HG02840 (cell line): ENCODE measurements around the gene NRXN3.

Source experiments
- ATAC-seq: cut with Tn5 transposase; IDR thresholded peaks from one replicate; pipeline ENCODE4 v1.9.1; 2021; ENCODE audit warnings: mild to moderate bottlenecking, moderate library complexity, moderate number of reproducible peaks; ENCODE audit not compliant: unreplicated experiment, low FRiP score

The NRXN3 gene

DNA sequence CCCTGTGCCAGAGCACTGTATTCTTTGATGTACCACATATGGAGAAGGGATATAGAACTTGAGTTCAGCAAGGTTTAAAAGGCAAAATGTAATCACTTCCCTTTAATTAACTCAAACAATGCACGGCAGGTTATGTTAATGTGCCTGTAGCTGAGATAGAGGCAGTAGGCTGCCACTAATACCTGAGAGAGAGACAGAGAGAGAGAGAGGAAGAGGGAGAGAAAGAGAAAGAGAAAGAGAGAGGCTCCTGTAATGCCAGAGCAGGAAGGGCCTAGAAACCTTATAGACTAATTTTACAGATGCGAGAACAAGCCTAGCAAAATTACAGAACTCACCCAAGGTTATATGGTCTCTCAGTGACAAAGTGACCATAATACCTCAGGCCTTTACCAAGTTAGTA, 679.8 kb downstream of the NRXN3 start:
- no peak for ATAC-seq

DNA sequence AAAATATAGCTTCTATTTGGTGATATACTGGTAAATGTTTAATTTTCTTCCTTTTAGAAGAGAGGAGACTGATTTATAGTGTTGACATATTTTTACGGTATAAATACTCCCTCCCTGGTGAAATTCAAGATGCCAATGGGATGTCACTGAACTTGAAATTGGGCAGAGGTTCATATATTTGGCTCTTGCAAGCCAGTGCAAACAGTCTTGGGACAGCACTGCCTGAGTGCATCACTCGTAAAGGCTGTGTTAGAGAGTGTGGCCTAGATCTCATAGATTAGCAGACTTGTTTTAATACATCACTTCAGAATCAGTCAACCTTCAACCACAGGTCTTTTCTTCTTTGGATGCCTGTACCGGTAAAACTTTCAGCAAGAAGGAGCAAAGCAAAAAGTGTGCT, 681.0 kb downstream of the NRXN3 start:
- ATAC-seq = no peak

GRCh38 chr14:78852040-78852439, 681.9 kb downstream of the NRXN3 start:
- ATAC-seq = no peak

DNA sequence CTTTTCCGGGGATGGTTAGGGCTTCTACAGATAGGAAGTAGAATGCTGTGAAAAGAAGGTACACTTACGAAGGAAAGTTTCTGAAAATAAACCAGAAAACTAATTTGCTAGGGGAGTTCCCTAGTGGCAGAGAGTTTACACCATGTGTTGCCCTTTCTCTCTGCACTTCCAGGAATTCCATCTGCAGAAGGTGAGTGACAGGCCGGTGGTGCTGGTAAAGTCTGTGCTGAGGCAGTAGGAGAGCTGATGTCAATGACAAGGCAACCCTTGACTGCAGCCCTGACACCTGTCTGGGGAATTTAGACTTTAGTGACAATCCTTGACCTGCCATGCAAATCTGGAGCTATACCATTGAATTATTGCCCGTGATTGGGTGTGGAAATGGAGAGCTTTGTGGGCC, 687.8 kb downstream of the NRXN3 start:
- ATAC-seq = no peak

DNA sequence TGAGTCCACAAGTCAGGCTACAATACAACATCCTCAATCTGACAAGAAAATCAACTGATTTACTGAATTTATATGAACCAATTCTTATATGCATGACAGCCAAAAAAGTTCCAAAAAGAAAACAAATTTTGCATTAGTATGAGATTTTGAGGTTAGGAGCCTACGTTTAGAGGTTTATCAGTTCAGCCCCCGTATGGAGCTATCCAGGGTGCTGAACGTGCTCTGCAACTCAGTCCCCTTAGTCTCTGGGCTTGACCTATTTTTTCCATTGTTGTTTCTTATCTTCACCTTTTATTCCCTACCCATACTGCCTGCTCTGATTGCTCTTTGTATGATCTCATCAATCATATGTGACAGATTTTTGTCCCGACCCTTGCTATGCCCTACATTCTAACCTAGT, 693.0 kb downstream of the NRXN3 start:
- ATAC-seq = no peak

DNA sequence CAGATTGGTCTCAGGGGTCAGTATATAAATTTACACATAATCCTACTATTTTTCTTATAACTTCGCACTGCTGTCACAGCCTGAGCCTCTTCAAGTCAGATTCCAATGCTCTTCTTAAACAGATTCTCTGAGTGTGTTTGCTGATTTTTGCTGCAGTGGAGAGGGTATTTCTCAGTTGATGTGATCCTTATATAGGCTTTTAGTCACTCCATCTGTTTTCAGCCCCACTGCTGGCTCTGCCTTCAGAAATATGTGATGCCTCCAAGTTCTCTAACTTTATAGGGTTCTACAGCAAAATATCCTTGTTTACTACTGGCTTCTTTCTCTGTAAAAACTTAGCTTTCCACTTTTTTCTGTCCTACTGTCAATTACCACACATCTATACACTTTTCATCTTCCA, 702.7 kb downstream of the NRXN3 start:
- no peak for ATAC-seq

DNA sequence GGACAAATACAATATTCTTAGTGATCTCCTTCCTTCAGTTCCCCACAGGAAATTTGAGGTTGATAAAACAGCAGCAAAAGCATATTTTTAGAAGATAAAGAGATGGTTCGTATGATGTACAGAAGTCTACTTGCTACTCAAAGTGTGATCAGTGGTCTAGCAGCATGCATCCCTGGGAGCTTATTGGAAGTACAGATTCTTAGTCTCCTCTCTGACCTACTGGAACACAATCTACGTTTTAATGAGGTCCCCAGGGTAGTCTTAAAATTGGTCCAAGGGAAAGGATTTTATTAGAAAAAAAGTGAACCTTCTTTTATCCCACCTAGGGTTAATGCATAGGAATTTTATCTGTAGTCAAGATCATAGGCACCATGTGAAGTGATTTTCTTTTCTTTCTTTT, 703.4 kb downstream of the NRXN3 start:
- no peak for ATAC-seq

DNA sequence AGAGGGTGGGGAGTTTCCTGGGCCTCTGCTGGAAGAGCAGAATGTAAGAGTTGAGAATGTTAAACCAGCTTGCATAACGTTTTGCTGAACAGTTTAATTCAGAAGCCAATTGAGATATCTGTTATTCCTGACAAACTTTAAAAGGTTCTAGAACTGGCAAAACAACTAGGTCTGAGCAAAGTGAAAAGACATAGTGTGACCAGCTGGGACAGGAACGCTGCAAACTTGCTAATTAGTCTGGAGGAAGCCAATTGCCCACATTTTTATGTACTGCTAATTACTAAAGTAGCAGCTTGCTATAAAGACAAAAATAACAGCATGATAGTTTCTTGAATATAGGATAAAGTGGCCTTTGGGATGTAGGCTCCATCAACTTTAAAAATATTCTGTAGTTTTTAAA, 704.9 kb downstream of the NRXN3 start:
- no peak for ATAC-seq

DNA sequence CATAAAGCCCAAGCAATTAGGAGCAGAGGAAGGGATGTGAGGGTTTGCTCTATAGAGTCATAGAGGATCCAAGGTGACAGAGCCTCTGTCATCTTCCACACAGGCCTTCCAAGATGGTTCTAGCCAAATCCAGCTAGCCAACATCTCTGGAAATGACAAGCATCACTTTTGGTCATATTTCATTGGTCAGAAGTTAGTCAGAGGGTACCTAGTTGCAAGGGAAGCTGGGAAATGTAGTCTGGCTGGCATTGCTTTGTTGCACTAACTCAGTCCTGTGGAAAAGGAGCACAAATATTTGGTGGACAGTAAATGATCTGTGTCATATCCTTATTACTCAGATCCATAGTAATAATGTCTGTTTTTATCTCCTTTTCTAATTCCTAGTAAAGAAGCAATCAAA, 715.7 kb downstream of the NRXN3 start:
- ATAC-seq = no peak

DNA sequence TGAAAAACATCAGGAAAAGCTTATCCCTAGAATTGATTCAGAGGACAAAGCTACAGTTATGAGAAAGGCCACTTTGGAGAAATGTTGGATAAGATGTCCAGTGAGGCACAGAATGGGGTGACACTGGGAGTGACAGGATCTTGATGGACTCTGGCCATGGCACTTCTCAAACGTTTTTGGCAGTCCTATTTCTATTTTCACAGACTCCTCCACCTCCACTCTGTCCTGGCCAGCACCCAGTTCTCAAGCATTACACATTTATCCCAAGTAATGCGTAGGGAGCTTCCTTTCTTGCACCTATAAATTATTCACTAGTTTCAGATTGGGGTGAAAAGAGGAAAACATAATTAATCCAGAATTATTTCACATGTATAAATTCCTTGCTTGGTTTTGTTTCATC, 727.3 kb downstream of the NRXN3 start:
- ATAC-seq = no peak

DNA sequence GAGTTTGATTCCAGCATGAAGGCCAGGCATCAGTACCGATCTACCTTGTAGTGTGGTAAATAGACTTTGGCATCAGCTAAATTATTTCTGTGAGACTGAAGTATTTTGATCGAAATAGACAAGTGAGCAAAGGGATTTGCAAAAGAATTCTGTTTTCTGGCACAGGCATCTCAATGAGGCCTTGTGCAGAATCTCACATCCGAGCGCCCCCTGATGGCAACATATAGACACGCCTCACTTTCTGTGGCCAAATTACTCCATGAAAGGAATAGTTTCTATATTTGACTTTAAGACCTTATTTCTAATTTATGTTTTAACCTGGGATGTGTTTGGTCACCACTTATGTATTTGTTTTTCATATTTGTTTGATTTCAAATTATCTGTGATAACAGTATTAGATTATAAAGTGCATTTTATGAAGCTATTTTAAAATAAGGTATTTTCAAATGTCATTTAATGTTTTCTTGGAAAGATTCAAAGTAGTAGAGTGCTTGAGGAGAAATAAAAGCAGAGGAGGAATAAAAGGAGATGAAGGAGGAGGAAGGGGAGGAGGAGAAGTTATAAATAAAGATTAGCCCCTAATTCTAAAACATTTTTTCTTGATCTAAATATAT, 731.9 kb downstream of the NRXN3 start:
- ATAC-seq = no peak

DNA sequence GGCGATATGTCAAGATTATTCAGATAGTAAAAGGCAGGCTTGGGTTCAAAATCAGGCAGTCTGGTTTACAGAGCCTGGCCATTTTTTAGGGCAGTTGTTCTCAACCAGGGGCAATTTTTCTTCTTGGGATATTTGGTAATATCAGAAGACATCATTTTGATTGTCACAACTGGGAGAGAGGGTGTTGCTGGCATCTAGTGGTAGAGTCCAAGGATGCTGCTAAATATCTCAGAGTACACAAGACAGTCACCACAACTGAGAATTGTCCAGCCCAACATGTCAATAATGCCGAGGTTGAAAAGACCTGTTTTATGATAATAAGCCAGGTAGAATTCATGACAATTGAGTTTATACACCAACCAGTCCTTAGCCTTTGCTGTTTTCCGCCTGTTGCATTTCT, 733.9 kb downstream of the NRXN3 start:
- ATAC-seq = no peak

GRCh38 chr14:78917462-78917861, 747.3 kb downstream of the NRXN3 start:
- ATAC-seq = no peak

DNA sequence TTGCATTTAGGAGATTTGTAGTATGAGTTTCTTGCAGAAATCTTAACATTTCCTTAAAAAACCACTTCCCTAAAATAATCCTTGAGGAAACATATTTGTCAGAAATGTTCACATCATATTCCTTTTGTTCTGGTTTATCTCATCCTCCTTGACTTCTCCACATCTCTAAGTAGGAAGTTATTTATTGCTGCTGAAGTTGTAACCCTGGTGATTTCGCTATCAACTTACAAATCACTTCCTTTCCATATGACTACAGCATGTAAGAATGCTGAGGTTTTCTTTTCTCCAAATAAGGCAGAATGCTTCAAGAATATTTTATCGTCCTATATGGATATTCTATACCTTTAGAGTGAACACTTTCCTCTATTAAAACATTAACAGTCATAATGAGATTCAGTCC, 751.7 kb downstream of the NRXN3 start:
- no peak for ATAC-seq

- ATAC-seq = no peak
These were observed 757.1 kb downstream of the NRXN3 start for GRCh38 chr14:78927261-78927660.

GRCh38 chr14:78933166-78933565, 763.0 kb downstream of the NRXN3 start:
- ATAC-seq = no peak

DNA sequence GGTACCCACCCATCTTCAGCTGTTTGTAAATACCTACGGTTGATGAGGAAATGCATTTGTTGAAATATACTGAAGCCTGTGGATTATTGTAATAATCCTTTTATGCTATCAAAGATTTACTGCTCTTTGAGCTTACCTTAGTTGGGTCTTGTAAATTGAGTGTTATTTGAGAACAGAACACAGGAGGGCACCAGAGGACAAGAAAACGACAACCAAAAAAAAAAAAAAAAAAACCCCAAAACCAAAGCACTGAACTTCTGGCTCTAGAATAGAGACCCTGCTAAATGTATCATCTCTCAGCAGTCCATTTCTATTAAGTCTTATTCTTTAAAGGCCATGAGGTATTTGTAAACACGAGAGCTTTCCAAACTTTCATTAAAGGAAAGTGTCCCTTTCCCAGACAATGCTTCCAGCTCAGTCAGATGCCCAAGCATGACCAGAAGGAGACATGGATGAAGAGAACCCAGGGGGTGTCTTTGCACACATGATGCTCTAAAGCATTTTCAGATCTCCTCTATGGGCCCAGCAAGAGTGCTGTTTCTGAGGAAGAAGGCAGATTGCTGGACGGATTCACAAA, 763.9 kb downstream of the NRXN3 start:
- ATAC-seq = no peak

- ATAC-seq = no peak
These were observed 776.8 kb downstream of the NRXN3 start for GRCh38 chr14:78946949-78947348.

DNA sequence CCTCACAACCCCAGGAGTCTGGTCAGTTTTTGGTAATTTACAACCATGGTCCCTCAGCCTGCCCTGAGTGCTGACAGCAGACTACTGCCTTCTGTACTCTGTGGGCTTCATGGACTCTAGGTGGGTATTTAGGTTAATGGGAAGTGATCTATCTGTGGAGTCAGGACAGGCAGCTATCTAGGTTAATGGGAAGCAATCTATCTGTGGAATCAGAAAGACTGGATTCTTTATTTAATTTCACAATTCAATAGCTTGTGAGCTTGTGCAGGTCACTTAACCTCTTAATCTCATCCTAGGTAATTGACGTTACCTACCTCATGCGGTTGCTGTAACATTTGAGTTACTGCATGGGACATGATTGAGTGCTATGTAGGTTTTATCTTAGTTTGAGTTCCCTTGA, 777.5 kb downstream of the NRXN3 start:
- ATAC-seq = no peak

DNA sequence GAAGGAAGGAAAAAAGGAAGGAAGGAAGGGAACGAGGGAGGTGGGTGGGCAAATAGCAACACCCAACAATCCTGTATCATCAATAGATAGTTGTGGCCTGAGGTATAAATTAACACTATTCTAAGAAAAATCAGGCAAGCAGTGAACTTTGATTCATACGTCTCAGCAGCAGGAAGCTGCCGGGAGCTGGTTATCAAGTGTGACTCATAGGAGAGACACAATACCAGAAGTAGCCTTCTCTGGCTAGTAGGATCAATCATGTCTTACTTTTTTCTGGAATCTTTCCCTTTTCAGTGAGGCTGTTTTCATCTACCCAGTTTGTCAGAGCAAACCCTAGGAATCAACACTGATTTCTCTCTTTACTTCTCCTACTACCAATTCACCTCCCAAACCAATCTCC, 780.5 kb downstream of the NRXN3 start:
- no peak for ATAC-seq

DNA sequence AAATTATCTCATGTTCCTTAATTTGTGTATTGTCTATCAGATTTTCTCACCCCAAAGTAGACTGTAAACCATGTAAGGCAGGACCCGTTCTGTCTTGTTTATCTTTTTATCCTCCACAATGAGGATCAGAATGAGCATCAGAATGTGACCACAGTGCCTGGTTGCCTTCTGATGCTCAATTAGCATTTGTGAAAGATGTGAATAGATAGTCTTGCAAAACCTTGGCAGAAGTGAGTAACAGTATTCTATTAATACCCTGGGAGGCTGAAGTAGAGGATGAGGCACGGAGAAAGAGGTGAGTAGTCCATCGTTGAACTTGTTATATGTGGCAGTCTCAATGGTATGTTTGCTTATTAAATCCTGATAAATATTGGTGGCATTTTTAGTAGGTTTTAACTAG, 781.4 kb downstream of the NRXN3 start:
- ATAC-seq = no peak

GRCh38 chr14:78959674-78960264, 789.6 kb downstream of the NRXN3 start:
- ATAC-seq = peak; percentile 60
